Inferior parietal cortex (tissue), 1 donor: ENCODE results near the gene JAZF1.

Experiments
- DNase-seq: peaks from one replicate; pipeline ENCODE4 v3.0.0-alpha.2; 2016; ENCODE audit errors: extremely low spot score

The JAZF1 gene

DNA sequence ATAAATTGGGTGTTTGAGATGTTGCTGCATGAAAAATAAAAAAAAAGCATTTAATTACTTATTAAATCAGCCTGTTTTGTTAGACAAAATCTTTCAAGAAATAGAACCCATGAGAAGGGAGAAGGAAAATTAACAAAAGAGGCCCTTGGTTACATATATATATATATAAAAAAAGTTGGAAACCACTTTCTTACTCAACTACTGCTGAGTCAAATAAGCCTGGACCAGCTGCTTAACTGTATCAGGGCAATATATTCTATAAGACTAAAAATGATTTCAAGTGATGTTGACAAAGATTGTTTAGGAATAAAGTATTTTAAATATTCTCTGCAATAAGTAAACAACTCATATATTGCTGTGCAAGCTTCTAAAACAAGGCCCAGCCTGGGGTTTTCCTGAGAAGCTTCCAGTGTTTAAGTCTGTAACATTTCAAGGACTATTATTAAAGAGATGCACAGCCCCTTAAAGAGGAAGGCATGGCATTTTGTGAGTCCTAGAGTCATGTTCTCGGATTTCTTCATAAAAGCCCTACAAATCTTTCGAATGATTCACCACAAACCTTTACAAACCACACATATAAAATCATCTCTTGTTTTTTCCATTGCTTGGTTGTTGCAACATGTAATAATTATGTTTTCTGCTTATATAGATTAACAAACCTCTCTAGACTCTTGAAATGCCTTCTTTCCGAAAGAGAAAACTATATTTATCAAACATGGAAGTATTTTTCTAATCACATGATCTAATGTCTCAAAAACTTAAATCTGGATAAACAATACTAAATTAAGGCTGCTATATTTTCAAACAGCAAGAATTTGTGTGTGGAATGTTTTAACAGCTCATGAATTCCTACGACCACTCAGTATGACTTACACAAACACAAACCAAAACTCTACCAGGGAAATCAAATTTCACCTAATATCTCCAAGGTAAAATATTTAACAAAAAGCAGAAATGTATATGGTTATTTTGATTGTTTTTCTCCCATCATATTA lies 14.3 kb downstream of the JAZF1 start:
- no peak for DNase-seq

DNA sequence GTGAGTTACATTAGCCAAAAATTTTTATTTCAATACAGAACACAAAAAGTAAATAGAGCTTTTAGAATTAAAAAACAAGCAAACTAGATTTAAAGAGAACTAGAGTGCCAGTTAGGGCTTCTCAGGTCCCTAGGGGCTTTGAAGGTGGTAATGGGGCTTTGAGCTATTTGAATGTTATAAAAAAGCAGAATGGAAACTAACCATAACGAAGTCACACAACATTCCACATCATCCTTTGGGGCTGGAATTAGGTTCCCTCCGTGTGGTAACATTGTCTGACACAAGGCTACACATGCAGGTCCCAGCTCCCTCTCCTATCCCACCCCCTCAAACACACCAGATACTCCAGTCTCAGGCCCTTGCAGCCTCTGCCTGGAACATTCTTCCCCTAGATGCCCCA lies 15.3 kb downstream of the JAZF1 start:
- no peak for DNase-seq

DNA sequence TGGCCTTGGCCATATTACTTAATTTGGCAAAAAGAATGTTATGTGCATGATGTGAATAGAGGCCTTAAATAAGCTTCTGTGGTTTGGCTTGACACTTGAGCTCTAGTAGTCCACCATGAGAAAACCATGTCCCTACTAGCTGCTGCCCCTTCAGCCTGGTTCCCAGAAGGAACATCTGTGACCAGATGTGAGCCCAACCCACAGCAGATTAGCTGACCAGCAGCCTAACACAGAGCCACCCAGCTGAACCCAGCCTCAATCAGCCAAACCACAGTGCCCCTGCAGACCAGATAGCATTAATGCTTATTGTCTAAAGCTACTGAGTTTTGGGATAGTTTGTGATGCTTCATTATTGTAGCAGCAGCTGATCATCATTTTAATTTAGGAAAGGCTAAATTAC lies 16.6 kb downstream of the JAZF1 start:
- DNase-seq, result no peak

DNA sequence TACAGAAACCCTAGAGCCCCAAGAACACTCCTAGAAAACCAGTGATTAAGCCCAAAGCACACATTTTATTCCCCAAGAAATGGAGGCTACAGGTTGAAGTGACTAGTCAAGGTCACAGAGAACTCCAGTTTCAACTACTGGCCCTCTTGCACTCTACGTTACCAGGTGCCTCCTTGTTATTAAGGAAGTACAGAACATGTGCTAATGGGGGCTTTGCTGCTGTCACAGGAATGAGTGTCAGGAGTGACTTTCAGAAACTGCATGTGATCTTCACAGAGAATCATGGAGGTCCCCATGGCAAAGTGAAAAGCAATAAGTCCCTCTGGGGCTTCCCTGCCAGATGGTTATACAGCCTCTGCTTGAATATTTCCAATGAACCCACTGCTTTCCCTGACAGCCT lies 19.3 kb downstream of the JAZF1 start:
- no peak for DNase-seq

DNA sequence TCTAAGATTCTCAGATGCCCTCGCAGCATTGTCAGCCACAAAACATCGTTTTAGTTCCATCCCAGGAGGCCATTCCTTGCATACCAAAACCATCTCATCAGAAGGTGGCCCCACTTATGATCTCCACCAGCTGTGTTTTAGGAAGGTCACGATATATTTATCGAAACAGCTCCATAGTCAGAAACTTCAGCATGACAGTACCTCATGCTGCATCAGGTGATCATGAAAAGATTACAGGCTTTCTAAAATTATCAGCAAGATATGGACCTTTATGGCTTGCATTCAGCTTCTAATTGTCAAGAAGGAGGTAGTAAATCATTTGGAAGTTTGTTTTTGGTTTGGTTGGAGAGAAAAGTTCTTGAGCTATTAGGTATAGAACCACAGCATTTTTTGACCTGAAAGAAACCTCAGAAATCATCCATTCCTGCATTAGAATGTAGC lies 20.0 kb downstream of the JAZF1 start:
- no peak for DNase-seq

DNA sequence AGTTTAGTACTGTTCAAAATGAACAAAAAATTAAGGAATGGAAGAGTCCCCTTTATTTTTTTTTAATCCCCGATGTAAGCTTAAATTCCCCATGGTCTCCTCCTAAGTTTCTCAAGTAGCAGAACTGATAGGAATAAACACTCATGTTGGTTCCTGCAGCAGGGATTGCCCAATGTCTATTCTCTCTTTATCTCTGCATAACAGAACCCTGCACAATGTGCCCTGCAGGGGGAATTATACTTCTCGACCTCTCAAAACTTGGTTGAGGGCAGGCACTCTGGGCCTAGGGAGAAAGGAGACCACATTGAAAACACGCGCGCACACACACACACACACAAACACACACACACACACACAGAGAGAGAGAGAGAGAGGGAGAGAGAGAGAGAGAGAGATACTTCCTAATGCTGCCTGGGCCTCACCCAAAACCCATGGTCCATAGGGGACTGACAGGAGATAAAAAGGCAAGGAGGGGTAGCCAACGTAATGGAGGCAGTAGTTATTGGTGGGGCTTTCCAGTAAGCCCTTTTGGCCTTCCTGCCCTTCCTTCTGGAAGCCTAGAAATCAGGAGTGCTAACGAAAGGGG lies 22.7 kb downstream of the JAZF1 start:
- DNase-seq, result no peak

DNA sequence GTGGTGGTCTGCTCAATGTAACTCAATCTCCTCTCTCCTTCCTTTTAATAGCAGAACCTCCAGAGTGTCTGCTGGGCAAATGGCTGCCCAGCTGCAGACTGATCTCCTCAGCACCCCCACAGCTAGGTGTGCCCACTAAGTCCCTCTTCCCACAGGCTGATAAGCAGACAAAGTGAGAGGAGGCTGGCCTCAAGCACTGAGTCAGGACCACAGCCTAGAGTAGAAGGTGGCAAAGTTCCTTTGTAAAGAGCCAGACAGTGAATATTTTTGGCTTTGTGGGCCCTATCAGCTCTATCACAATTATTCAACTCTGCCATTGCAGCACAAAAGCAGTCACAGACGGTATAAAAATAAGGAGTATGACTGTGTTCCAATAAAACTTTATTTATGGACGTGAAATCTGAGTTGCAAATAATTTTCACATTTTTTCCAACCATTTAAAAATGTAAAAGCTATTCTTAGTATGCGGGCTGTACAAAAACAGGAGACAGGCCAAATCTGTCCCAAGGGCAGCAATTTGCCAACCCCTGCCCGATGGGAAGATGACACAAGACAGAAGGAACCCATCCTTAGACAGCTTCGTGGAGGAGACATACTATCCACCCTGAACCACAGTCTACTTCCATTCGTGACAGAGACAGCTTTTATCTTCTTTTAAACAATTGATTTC lies 23.4 kb downstream of the JAZF1 start:
- no peak for DNase-seq

DNA sequence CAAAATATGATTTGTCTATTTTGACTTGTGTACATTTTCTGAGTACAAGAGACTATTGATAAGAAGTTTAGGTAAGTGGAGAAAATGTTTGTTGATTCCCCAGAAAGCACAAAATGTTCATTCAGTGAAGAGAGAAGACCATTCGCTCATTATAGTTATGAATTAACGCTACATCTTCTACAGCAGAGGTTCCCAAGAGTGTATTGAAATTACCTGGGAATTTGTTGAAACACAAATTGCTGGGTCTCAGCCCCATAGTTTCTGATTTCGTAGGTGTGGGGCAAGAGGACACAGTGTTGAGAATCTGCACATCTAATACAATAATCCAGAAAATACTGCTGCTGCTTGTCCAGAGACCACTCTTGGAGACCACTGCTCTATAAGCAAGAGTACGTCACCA lies 24.2 kb downstream of the JAZF1 start:
- no peak for DNase-seq

DNA sequence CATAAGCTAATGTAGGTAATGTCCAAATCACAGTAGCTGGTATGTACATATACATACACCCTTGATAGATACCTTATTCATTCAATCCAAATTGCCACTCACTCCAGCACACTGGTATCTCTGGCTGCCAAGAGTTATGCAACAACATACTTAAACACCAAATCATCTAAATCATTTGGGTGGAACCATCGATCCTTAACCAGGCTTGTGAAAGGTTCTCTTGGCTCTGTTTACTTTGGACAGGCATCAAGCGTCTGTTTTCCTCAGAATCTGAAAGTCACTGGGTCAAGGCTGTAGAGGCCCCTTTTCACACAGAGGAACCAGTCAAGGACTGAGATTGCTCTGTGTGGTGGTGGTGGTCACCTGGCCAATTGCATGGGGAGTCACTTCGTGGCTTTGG lies 24.6 kb downstream of the JAZF1 start:
- DNase-seq, result no peak

DNA sequence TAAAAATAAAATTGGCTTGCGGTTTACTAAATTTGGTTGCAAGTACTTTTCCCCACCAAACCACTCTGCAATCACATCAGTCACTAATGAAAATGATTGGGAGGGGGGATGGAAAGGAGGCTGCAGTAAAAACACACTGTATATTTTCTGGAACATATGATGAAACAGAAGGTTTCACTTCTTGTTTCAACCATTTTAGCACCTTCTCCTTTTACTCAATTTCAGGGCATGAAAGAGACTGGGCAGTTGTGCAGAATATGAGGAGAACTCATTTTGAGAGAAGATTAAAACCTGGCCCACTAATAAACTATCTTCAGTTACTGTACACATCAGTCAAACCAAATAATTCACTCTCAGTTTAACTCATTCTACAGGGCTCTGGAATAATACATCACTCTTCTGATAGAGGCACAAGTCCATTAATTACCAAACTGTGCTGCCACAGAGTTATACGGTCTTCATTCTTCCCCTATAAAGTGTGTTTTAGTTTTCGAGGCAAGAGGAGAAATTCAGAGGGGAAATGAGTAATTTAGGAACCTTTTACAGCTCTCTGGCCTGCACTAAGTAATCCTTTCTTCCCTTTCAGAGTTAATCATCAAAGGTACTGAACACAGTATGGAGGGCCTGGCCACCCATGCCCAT lies 25.5 kb downstream of the JAZF1 start:
- DNase-seq, result no peak

DNA sequence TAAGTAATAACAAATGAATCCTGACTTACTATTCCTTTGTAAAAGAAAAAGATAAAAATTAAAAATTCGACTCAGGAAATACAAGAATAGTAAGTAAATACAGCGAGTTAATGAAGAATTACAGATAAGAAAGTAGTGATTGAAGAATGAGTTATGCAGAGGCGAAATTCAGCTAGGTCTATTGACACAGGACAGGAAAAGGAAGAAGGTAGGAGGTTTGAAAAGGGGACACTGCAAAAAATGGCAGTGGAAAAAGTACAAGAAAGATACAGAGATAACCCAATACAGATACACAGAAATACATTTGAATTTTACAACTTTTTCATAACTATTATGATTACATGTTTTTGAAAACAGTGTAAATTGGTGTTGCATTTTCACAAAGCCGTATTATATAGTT lies 28.0 kb downstream of the JAZF1 start:
- no peak for DNase-seq

DNA sequence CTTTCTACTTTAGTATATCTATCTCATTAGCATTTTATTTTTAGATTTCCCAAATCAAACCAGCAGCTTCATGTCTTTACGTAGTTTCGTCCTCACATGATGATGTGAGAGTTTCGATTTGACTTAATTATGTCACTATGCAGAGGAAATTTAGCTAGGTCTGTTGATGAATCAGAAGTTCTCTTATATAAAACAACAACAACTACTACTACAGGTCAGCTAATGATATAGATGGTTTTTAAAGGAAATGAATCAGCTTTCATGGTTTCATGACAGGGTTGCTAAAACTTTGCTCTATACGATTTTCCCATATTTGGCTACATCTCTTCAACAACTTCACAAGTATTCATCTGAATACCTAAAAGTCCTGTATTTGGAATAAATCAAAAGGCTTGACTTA lies 28.6 kb downstream of the JAZF1 start:
- no peak for DNase-seq

DNA sequence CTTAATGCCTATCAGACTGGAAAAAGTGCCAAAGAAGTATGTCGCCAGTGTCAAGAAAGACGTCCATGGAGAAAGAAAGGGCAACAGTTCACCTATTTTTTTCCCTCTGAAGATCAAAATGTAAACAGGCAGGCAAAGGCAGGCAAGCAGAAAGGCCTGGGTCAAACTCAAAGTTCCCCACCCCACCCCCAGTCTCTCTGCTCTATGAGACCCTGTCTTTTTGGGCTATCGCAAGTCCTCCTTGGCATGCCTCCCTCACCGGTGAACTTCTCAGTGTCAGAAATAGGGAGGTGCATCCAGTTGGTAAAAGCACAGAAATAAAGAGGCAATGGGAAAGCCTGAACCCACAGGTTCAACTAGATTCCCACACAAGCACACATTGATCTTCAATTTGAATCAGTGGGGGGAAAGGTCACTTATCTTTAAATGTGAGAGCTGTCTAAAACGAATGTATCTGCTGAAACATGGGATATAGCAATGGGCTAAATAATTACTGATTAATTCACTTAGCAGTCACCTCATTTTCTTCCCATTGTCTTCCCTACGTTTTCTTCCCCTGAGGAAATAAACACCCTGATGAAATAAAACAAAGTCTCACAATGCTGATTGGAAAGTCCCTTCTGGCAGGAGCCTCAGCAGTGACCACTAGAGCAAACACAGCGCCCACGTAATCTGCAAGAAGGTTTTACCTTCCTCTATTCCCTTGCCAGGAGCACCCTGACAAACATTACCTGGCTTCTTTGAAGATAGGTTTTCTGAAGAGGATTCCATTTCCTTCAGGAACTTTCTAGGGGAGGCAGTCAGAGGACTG lies 31.1 kb downstream of the JAZF1 start:
- DNase-seq, result no peak

DNA sequence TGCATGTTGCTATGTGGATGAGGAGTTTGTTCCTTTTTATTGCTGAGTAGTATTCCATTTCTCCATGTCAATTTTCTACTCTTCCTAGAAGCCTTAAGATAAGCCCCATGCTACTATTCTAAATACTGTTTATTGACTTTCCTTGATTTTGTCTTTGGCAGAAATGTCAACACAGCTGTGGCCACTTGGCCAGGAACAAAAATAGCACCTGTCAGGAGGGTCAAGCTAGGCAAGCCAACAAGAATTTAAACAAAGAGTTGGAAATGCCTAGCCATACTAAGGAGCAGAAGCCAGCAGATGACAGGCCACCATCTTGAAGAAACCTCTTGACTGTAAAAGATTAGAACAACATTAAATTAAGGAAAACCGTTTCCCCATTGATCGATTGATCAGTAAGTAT lies 34.7 kb downstream of the JAZF1 start:
- DNase-seq, result no peak

DNA sequence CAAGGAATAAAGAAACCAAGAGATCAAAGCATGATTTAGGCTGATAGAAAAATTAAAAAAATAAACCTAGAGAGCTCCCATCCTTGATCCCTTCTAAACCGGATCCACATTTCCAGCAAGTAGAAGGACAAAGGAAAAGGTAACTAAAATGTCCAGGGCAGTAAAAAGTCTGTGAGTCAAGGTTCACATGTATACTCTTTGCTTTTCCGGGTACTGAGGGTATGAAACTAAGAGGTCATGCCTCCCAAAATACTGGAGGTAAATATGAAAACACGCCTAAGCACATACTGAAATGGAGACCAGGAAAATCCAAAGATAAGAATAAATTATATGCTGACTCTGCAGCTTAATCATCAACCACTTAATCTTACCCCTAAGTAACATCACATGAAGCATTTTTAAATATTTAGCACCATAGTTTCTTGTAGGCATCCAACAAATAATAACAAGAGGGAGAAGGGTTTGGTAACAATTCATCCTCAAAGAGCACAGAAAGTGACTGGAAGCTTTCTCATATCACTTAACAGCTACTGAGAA lies 35.4 kb downstream of the JAZF1 start:
- no peak for DNase-seq

DNA sequence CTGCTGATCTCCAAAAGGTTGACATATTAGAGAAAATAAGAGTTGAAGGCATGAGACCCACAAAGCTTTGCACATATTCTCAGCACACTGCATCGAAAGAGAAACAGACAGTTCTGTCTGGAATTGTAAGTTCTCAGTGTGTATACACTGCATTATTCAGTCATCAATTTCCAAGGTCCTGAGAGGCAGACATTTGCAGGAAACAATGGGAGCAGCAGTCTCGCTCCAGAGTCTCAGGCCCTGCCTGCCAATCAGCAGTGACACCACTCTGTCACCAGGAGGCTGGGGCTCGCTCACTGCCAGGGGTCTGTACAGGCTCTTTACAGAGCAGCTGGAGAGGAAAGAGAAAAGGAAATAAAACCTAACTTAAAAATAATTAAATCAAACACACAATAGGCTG lies 36.3 kb downstream of the JAZF1 start:
- peak; percentile 43 for DNase-seq

DNA sequence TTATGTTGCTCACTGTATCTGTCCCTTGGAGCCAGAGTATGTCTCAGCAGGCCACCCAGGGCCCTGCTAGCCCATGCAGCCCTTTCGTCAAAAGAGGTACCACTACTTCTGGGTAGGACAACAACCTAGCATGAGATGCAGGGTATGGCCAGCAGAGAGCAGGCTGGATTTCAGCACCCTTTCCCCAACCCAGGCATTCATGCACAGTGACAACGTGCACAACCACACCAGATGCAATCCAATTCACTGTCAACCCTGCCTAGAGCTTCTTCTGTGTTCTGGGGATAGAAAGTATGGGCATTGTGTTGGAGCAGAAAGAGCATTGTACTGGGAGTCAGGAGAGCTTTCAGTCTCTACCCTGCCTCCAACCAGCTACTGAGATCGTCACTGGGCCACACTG lies 37.9 kb downstream of the JAZF1 start:
- peak; percentile 52 for DNase-seq

DNA sequence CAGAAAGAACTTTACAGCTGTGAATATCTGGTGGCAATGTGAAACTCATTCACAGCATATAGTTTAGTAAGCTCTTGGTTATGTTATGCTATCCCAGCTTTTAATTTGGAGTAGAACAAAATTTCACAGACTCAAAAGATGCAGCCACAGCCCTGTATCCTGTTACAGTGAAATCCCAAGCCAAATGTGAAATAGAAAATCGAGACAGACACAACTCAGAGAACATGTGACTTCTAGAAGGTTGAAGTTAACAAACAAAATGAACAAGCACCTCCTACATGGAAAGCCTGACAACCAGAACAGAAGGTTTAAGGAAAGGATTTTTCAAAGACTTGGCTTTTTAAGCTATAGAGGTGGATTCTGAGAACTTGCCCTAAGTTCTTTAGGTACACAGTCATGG lies 39.6 kb downstream of the JAZF1 start:
- DNase-seq, result no peak

DNA sequence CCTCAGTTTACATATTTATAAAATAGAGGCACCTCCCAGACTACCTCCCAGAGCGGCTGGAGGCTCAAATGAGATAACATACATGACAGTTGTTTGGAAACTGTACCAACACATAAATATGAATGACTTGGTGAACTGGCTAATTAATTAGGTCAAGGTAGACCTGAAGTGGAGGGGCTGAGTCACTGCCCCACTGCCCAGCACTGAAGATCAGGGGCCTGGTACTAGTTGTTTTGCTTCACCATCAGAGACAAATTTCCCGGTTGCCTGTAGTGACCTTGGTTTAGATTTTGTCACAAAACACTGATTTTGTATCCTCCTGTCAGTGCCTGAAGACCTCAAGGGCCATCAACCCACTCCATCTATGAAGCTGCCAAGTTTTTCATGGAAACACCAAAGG lies 41.8 kb downstream of the JAZF1 start:
- no peak for DNase-seq

DNA sequence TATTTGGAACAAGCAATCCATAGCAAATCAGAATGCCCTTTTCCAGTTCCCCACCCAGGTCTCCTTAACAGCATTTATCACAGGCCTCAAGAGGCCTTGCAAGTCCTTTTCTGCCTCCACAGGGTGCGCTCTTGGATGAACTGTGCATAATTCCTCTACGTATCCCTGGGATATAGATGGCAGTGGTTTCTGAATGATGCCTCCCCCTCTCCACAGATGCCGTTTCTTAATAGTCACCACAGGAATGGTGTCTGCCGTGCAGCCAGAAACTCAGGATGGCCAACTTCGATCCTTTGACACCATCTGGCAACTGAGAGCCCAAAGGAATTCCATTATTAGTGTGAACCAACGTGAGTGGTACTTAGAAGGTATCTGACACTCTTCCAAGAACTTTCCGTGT lies 43.1 kb downstream of the JAZF1 start:
- DNase-seq, result no peak

DNA sequence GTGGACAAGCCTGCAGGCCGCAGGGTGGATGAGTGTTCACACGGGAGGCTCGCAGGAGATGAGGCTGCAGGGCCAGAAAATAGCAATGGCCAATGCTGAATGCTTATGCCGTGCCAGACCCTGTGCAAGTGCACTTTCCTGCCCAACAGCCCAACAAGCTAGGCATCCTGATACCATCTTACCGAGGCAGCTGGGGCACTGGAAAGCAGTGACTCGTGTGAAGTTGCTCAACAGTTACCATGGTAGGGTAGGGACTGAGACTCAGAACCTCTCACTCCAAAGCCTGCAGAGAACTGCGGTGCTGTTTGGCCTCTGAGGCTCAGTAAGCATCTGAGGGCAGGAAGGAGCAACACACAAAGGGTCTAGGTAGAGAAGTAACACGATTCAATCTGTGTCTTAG lies 43.7 kb downstream of the JAZF1 start:
- no peak for DNase-seq
